Stimulated activated naive CD4-positive, alpha-beta T cell (primary cell): Measurements from ENCODE around the gene PTPRD.

Experiments
- DNase-seq, 6 experiments: peaks; one replicate each; lab custom pipeline; 2025; lab: John Stamatoyannopoulos, UW

The PTPRD gene

GRCh38 chr9:8863069-8863468, 1749.7 kb downstream of the PTPRD start:
- DNase-seq, result no peak

- no peak for DNase-seq
These were observed 1751.9 kb downstream of the PTPRD start for GRCh38 chr9:8860925-8861324.

- no peak for DNase-seq
These were observed 1752.7 kb downstream of the PTPRD start for GRCh38 chr9:8860086-8860485.

GRCh38 chr9:8859416-8859815, 1753.4 kb downstream of the PTPRD start:
- no peak for DNase-seq

GRCh38 chr9:8858596-8859161, 1754.1 kb downstream of the PTPRD start:
- no peak for DNase-seq

- DNase-seq, result no peak
These were observed 1754.7 kb downstream of the PTPRD start for GRCh38 chr9:8857926-8858595.

- DNase-seq, result no peak
These were observed 1755.5 kb downstream of the PTPRD start for GRCh38 chr9:8857068-8857925.

GRCh38 chr9:8856396-8857067, 1756.3 kb downstream of the PTPRD start:
- no peak for DNase-seq

- DNase-seq, result no peak
These were observed 1757.8 kb downstream of the PTPRD start for GRCh38 chr9:8855046-8855445.

- no peak for DNase-seq
These were observed 1760.4 kb downstream of the PTPRD start for GRCh38 chr9:8852301-8852864.

GRCh38 chr9:8850914-8851313, 1761.9 kb downstream of the PTPRD start:
- DNase-seq, result no peak

GRCh38 chr9:8845808-8846207, 1767.0 kb downstream of the PTPRD start:
- no peak for DNase-seq

- DNase-seq, result no peak
These were observed 1767.4 kb downstream of the PTPRD start for GRCh38 chr9:8845376-8845775.

GRCh38 chr9:8844549-8844948, 1768.3 kb downstream of the PTPRD start:
- no peak for DNase-seq

GRCh38 chr9:8842402-8843193, 1770.2 kb downstream of the PTPRD start:
- DNase-seq, result no peak

GRCh38 chr9:8838136-8838535, 1774.7 kb downstream of the PTPRD start:
- no peak for DNase-seq

- no peak for DNase-seq
These were observed 1777.5 kb downstream of the PTPRD start for GRCh38 chr9:8835291-8835690.

GRCh38 chr9:8832955-8833354, 1779.8 kb downstream of the PTPRD start:
- no peak for DNase-seq

- no peak for DNase-seq
These were observed 1780.4 kb downstream of the PTPRD start for GRCh38 chr9:8832386-8832785.

GRCh38 chr9:8831568-8831967, 1781.2 kb downstream of the PTPRD start:
- no peak for DNase-seq

GRCh38 chr9:8826281-8826680, 1786.5 kb downstream of the PTPRD start:
- no peak for DNase-seq
